BLaER1 treated with 17β-estradiol and CSF1 and Interleukin-3, amounts not matched to agents 10 nM and 100 nM (cell line): Measurements from ENCODE around the gene DOCK9.

Experiments used
- H3K27ac ChIP-seq, 11 experiments: shearing (Covaris generic); formaldehyde crosslinking; 2 replicates each; pipeline ENCODE4 v1.8.1; 2022
- H3K27me3 ChIP-seq, 11 experiments: shearing (Covaris generic); formaldehyde crosslinking; 2 replicates each; pipeline ENCODE4 v1.8.1; 2022
- H3K36me3 ChIP-seq, 11 experiments: shearing (Covaris generic); formaldehyde crosslinking; 2 replicates each; pipeline ENCODE4 v1.8.1; 2022
- H3K4me1 ChIP-seq, 10 experiments: shearing (Covaris generic); formaldehyde crosslinking; 2 replicates each; pipeline ENCODE4 v1.8.1; 2022
- H3K4me2 ChIP-seq, 11 experiments: shearing (Covaris generic); formaldehyde crosslinking; 2 replicates each; pipeline ENCODE4 v1.8.1; 2022
- H3K4me3 ChIP-seq, 10 experiments: shearing (Covaris generic); formaldehyde crosslinking; 2 replicates each; pipeline ENCODE4 v1.8.1; 2022
- H3K9ac ChIP-seq, 11 experiments: shearing (Covaris generic); formaldehyde crosslinking; 2 replicates each; pipeline ENCODE4 v1.8.1; 2022
- H3K9me3 ChIP-seq, 11 experiments: shearing (Covaris generic); formaldehyde crosslinking; replicated peaks in 1 of 11; 2 replicates each; pipeline ENCODE4 v1.8.1; 2022
- H4K20me1 ChIP-seq, 11 experiments: shearing (Covaris generic); formaldehyde crosslinking; 2 replicates each; pipeline ENCODE4 v1.8.1; 2022
- Cebpa-rat ChIP-seq, 11 experiments: shearing (Covaris generic); IDR thresholded peaks; 2 replicates each; pipeline ENCODE4 v1.8.1; 2022

DOCK9 gene

DNA sequence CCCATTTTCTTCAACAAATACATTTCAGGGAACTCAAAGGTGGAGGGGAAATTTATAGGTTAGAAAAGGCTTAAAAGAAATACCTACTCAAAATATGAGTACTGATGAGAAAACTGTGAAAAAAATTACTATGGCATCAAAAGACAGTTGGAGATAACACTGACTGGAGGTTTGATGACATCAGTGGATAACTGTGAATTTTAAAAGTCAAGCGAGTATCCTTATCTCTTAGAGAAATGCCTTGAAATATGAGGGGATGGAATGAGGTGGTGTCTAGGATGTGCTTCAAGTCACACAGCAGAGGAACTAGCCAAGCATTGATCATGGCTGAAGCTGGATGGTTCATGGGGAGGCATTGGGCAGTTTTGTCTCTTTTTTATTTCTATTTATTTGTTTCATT is 198.2 kb downstream of the DOCK9 start:
- H3K4me2 ChIP-seq = no peak overlapping the region
- no peaks in the 10 kb centered on the region for H3K36me3 ChIP-seq
- no peak overlapping the region for H3K4me3 ChIP-seq
- peaks cover 0 to 8% (median 0%) of the 10 kb centered on the region in 11 experiments; a peak in 1 of 22 replicates for H3K9me3 ChIP-seq
- H3K27me3 ChIP-seq = no peaks in the 10 kb centered on the region
- H4K20me1 ChIP-seq = no peaks in the 10 kb centered on the region
- no peak for TF ChIP-seq Cebpa-rat (IDR thresholded peaks at IDR 0.05)
- peaks cover 0 to 16% (median 7%) of the 10 kb centered on the region in 10 experiments; a peak in 10 of 20 replicates for H3K4me1 ChIP-seq
- H3K27ac ChIP-seq = no peak overlapping the region
- H3K9ac ChIP-seq = no peak overlapping the region

DNA sequence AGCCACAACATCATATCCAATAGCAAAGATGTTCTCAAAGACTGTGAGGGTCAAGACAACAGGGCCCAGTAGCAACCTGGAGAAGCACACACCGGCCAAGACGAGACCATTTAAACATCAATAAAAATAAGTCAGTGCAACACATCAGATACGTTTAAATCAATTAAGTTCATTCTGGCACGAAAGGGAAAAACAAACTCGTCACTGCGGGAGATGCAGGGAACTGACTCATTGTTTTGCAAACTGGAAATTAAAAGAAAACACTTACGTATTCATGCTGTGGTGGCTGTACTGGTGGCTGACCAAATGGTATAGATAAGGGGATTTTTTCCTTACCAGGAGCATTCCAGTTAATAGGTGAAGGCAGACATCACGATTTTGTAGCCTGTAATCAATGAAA is 199.1 kb downstream of the DOCK9 start:
- H4K20me1 ChIP-seq = no peaks in the 10 kb centered on the region
- H3K9ac ChIP-seq = no peak overlapping the region
- no peak overlapping the region for H3K4me3 ChIP-seq
- H3K27ac ChIP-seq = no peak overlapping the region
- no peak overlapping the region for H3K4me2 ChIP-seq
- no peak for TF ChIP-seq Cebpa-rat (IDR thresholded peaks at IDR 0.05)
- H3K4me1 ChIP-seq = peaks cover 0 to 12% (median 7%) of the 10 kb centered on the region in 10 experiments; a peak in 10 of 20 replicates
- no peaks in the 10 kb centered on the region for H3K27me3 ChIP-seq
- peaks cover 0 to 7% (median 0%) of the 10 kb centered on the region in 11 experiments; a peak in 1 of 22 replicates for H3K9me3 ChIP-seq
- no peaks in the 10 kb centered on the region for H3K36me3 ChIP-seq

DNA sequence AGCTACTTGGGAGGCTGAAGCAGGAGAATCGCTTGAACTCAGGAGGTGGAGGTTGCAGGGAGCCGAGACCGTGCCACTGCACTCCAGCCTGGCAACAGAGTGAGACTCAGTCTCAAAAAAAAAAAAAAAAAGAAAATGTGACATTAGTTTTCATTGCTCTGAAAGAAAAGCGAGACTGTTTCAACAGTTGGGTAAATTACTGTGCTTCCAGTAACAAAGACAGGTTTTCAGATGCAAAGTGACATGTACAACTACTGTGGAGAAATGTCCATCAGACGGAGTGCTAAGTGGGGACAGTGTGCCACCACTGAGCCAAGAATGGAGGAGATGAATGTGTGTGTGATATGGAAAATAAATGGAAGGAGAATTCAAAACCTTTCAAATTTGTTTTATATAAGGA is 201.2 kb downstream of the DOCK9 start:
- Histone ChIP-seq H3K27ac (no peak overlapping the region), H3K9me3 (no peaks in the 10 kb centered on the region), H3K27me3 (no peaks in the 10 kb centered on the region), H3K9ac (no peak overlapping the region), H3K36me3 (no peaks in the 10 kb centered on the region), H3K4me3 (no peak overlapping the region), H4K20me1 (no peaks in the 10 kb centered on the region), H3K4me1 (no peaks in the 10 kb centered on the region), H3K4me2 (no peak overlapping the region)
- no peak for TF ChIP-seq Cebpa-rat (IDR thresholded peaks at IDR 0.05)

DNA sequence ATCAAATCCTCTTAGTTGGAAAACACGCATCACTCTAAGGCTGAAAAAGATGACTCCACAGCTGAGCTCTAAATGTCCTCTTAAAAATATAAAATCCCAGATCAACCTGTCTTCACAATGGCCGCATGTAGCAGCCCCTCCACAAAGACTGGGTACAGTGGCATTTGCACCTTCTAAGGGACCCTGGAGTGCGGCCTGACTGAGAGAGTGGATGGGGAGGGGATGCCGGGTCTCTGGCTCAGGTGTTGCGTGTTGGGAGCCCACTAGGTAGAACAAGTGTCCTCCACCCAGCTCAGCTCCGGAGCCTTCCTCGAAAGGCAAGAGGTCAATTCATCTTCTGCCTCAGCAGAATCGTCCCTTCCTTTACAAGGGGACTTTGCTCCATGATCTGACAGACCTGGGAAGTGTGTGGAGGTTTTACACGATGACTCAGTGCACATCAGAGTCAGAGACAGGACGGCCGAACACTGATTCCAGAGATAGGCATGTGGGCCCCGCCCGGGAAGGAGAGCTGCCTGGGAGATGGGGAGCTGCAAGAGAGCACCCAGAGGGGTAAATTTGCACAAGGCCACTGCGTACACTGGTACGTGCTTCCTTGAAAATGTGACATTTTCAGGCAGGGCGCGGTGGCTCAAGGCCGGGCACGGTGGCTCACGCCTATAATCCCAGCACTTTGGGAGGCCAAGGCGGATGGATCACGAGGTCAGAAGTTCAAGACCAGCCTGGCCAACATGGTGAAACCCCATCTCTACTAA is 201.8 kb downstream of the DOCK9 start:
- no peaks in the 10 kb centered on the region for H3K4me1 ChIP-seq
- no peaks in the 10 kb centered on the region for H3K27me3 ChIP-seq
- no peak overlapping the region for H3K9ac ChIP-seq
- TF ChIP-seq Cebpa-rat (IDR thresholded peaks at IDR 0.05) = no peak
- no peaks in the 10 kb centered on the region for H3K9me3 ChIP-seq
- H3K36me3 ChIP-seq = no peaks in the 10 kb centered on the region
- H4K20me1 ChIP-seq = no peaks in the 10 kb centered on the region
- no peak overlapping the region for H3K4me2 ChIP-seq
- H3K4me3 ChIP-seq = no peak overlapping the region
- no peak overlapping the region for H3K27ac ChIP-seq

DNA sequence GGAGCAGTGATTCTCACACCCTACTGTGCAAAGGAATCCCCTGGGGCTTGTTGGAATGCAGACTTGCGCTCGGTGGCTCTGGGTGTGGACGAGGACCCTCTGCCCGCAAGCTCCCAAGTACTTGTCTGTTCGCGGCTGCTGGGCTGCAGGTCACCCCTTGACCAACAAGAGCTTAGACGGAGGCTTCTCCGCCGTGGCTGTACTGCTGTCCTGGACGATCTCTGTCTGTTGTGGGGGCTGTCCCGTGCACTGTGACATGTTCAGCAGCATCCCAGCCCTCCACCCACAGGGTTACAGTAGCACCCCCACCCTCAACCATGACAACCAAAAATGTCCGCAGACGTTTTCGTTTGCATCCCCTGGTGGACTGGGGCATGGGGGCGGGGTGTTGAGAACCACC is 202.5 kb downstream of the DOCK9 start:
- H3K4me1 ChIP-seq = no peaks in the 10 kb centered on the region

DNA sequence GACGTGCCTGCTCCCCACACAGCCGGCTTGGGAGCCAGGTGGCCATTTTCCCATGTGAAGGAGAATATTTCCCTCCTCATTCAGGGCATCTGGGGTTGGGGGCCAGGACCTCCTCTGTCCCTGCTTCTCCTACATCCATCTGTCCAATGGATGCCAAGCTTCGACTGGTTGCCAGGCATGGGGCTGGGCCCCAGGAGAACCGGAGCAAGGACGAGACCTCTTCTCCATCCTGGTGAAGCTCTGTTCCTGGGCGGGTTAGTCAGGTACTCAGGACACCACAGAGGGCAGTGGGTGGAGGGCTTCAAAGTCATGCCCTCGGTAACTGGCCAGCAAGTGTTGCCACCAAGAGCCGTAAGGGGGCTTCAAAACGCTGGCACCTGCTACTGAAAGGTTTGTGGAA is 203.1 kb downstream of the DOCK9 start:
- Histone ChIP-seq H3K4me2 (no peak overlapping the region), H3K27me3 (no peaks in the 10 kb centered on the region), H3K9me3 (peaks cover 0 to 7% (median 0%) of the 10 kb centered on the region in 11 experiments; a peak in 3 of 22 replicates), H3K4me1 (no peaks in the 10 kb centered on the region), H4K20me1 (no peaks in the 10 kb centered on the region), H3K9ac (no peak overlapping the region), H3K36me3 (no peaks in the 10 kb centered on the region), H3K4me3 (no peak overlapping the region), H3K27ac (no peak overlapping the region)
- no peak for TF ChIP-seq Cebpa-rat (IDR thresholded peaks at IDR 0.05)

More for the DNA sequence above, 202.5 kb downstream of the DOCK9 start:
- TF ChIP-seq Cebpa-rat (IDR thresholded peaks at IDR 0.05) = no peak
- no peak overlapping the region for H3K4me2 ChIP-seq
- no peak overlapping the region for H3K27ac ChIP-seq
- H3K36me3 ChIP-seq = no peaks in the 10 kb centered on the region
- H3K27me3 ChIP-seq = no peaks in the 10 kb centered on the region
- H3K4me3 ChIP-seq = no peak overlapping the region
- H3K9me3 ChIP-seq = peaks cover 0 to under 1% (median 0%) of the 10 kb centered on the region in 11 experiments; a peak in 1 of 22 replicates
- no peak overlapping the region for H3K9ac ChIP-seq
- H4K20me1 ChIP-seq = no peaks in the 10 kb centered on the region

DNA sequence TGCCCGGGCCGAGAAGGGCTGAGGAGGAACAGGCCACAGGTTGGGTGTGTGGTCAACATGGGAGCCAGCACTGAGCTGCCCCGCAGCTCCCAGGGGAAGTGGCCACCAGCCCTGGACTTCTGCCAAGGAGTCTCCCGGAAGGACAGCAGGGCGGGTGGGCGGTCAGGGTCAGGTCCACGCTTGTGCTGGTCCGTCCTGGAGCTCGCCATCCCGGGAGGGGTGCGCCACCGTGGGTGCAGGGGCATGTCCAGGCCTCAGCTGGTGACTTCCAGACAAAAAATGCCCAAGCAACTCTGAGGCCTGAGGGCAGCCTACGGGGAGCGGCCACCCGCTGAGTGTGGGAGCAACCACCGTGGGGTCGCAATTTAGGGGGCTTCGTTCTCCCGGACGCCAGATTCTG is 203.9 kb downstream of the DOCK9 start:
- Histone ChIP-seq H3K27me3 (no peaks in the 10 kb centered on the region), H3K4me2 (no peak overlapping the region), H3K9ac (no peak overlapping the region), H3K9me3 (peaks cover 0 to 10% (median 0%) of the 10 kb centered on the region in 11 experiments; a peak in 3 of 22 replicates), H3K27ac (no peak overlapping the region), H4K20me1 (no peaks in the 10 kb centered on the region), H3K4me3 (no peak overlapping the region), H3K4me1 (no peaks in the 10 kb centered on the region), H3K36me3 (no peaks in the 10 kb centered on the region)
- no peak for TF ChIP-seq Cebpa-rat (IDR thresholded peaks at IDR 0.05)

DNA sequence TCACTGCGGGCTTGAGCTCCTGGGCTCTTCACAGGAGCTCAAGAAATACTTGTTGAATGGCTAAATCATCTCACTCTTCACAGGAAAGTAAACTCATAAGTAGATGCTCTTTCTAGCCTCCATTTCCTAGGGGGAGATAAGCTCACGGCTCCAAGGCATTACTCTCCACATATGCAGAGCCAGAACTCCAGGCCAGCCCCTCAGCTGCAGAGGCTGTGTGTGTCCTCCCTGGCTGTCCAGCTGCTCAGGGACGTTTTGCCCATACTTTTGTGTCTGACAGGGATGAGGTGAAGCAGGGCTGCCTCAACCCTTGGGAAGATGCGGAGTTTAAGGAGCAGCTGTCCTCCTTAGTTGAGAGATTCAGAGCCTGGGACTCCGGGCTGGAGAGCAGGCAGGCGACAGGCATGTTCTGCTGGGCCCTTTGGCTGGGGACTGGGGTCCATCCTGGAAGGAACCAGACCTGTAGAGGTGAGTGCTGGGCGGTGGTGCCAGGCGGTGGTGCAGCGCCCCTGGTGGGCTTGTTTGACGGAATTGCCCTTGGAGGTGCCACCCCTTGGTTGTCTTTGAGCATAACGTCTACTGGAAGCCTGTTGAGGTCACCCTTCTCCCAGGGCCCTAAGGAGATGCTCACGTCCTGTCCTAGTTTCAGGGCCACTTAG is 204.9 kb downstream of the DOCK9 start:
- H3K4me1 ChIP-seq = no peaks in the 10 kb centered on the region
- H3K27ac ChIP-seq = no peak overlapping the region
- H4K20me1 ChIP-seq = no peaks in the 10 kb centered on the region
- H3K9me3 ChIP-seq = peaks cover 0 to 10% (median 0%) of the 10 kb centered on the region in 11 experiments; a peak in 3 of 22 replicates
- no peaks in the 10 kb centered on the region for H3K27me3 ChIP-seq
- H3K36me3 ChIP-seq = no peaks in the 10 kb centered on the region
- no peak overlapping the region for H3K9ac ChIP-seq
- no peak overlapping the region for H3K4me2 ChIP-seq
- no peak for TF ChIP-seq Cebpa-rat (IDR thresholded peaks at IDR 0.05)
- no peak overlapping the region for H3K4me3 ChIP-seq

DNA sequence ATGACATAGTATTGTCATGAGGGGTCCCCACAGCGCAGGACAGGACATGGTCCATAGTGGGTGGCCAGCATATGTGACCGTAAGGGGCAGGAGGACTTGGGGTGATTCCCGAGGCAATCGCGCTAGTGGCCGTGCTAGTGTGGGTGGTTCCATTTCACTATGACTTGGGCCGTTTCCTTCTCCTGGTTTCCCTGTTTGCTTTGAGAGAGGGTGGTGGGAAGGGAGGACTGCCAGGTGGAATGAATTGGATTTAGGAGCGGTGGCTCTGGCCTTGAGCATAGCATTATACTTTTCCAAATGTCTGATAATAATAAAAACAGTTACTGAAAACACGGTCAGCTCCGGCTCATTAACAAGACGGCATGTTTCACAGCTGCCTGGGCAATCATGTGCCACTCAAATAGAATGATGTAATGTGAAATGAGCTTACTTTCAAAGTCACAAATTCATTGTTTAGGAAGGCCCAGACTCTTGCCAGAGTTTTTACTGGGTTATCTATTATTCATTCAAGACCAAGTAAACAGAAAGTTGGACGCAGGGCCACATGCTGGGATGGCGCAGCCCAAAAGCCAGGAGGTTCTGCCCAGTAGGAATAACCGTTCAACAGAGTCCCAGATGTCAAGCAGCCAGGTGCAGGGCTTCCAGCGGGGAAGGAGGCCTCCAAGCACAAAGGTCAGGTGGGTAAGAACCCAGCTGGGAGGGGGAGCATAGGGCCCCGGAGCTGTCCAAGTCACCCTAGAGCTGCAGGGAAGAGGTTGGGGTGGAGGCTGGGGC is 205.8 kb downstream of the DOCK9 start:
- Histone ChIP-seq H3K4me1 (no peaks in the 10 kb centered on the region), H3K4me2 (no peak overlapping the region), H3K9me3 (peaks cover 0 to 10% (median 0%) of the 10 kb centered on the region in 11 experiments; a peak in 3 of 22 replicates), H4K20me1 (no peaks in the 10 kb centered on the region), H3K9ac (no peak overlapping the region), H3K36me3 (no peaks in the 10 kb centered on the region), H3K4me3 (no peak overlapping the region), H3K27ac (no peak overlapping the region), H3K27me3 (no peaks in the 10 kb centered on the region)
- TF ChIP-seq Cebpa-rat (IDR thresholded peaks at IDR 0.05) = no peak
